ENCODE data around the gene COBL. TPM values are rescaled to one million over a fixed set of nuclear protein-coding genes. Genes with fewer than 3 reads are reported as not detected.

COBL gene
- total and polyA plus RNA-seq, 2 of the 4 experiments (the other 2 are of a cell fraction), result under 0.01 TPM; not detected in 1

- H4K5ac ChIP-seq (ENCODE audit: low read depth, low read length), result no peak overlapping the region
- WGBS, 2 experiments (ENCODE audit: extremely low coverage in 2 of 2, insufficient read length in 1 of 2), result no CpG with 5 or more reads among the region's 3 CpGs
- H4K8ac ChIP-seq (ENCODE audit: low read depth in 2 of 2, low read length in 2 of 2), result no peak overlapping the region
- H3K56ac ChIP-seq (ENCODE audit: extremely low read depth, insufficient read depth, low read length), result no peak overlapping the region
- BruUV-seq (replicated peaks), result no TSS peak
- ChIA-PET CTCF (no interaction called here), POLR2A (ENCODE audit: unreplicated experiment) (no interaction called here)
- in situ Hi-C loops (cut with MboI; ENCODE audit: low sequenced_read_pairs), result no loop called here
- H2BK20ac ChIP-seq (ENCODE audit: low read depth, low read length), result no peak overlapping the region
- H3K4ac ChIP-seq (ENCODE audit: low read depth, low read length), result no peak overlapping the region
- no peaks in the 10 kb centered on the region for H3K79me1 ChIP-seq (ENCODE audit: low read depth in 1 of 2, low read length in 2 of 2)
- H3K4me2 ChIP-seq (ENCODE audit: low read depth, low read length), result no peak overlapping the region
- H2BK120ac ChIP-seq (ENCODE audit: low read depth, low read length), result no peak overlapping the region
- DNase-seq (no peak), ATAC-seq (ENCODE audit: low read depth) (no peak)
- no peak overlapping the region for H4K91ac ChIP-seq (ENCODE audit: insufficient read depth, low read depth, low read length)
- H3K27ac ChIP-seq (ENCODE audit: insufficient read depth, low read length), result no peak overlapping the region
- no peak overlapping the region for H2AFZ ChIP-seq (replicated peaks; ENCODE audit: low read length, poor library complexity)
- H3K27me3 ChIP-seq (ENCODE audit: control insufficient read depth, insufficient read depth, low read length), result no peaks in the 10 kb centered on the region
- no peak overlapping the region for H3K4me3 ChIP-seq (ENCODE audit: insufficient read depth, low read depth, low read length)
- H2AK9ac ChIP-seq (replicated peaks; ENCODE audit: low read depth, low read length, poor library complexity), result no peak overlapping the region
- no peaks in the 10 kb centered on the region for H3K4me1 ChIP-seq (ENCODE audit: control insufficient read depth, insufficient read depth, low read length)
- dilution Hi-C loops (cut with HindIII; ENCODE audit: low sequenced_read_pairs, unreplicated experiment), result no loop called here
- no peaks in the 10 kb centered on the region for H3K9me1 ChIP-seq (ENCODE audit: insufficient read depth, low read length)
- no peaks in the 10 kb centered on the region for H3K36me3 ChIP-seq (ENCODE audit: control insufficient read depth, insufficient read depth, low read length)
- H2AK5ac ChIP-seq (ENCODE audit: low read depth, low read length), result no peak overlapping the region
- no peak overlapping the region for H3K9ac ChIP-seq (ENCODE audit: low read depth, low read length)
- H3K9me3 ChIP-seq (ENCODE audit: control insufficient read depth, insufficient read depth, low read length), result no peaks in the 10 kb centered on the region
- H3K18ac ChIP-seq (ENCODE audit: low read depth, low read length), result no peak overlapping the region
- no peak for TF ChIP-seq MXI1 (IDR thresholded peaks at IDR 0.05; ENCODE audit: borderline replicate concordance, low read depth, low read length)
- no peak for TF ChIP-seq NFE2L2 (IDR thresholded peaks at IDR 0.05; ENCODE audit: low read depth, low read length)
- TF ChIP-seq SMC3 (IDR thresholded peaks at IDR 0.05; ENCODE audit: low read depth, low read length), result no peak
- no peak for TF ChIP-seq MAZ (IDR thresholded peaks at IDR 0.05; ENCODE audit: borderline replicate concordance, low read depth, low read length)
- no peak for TF ChIP-seq RAD21 (IDR thresholded peaks at IDR 0.05; ENCODE audit: low read length)
- TF ChIP-seq CEBPB (IDR thresholded peaks at IDR 0.05; ENCODE audit: low read depth, low read length), result no peak
- no peak for TF ChIP-seq RFX5 (IDR thresholded peaks at IDR 0.05; ENCODE audit: low read depth, low read length)
- TF ChIP-seq BHLHE40 (IDR thresholded peaks at IDR 0.05; ENCODE audit: low read depth, low read length), result no peak
- TF ChIP-seq RCOR1 (IDR thresholded peaks at IDR 0.05; ENCODE audit: insufficient replicate concordance, low read length), result no peak
- TF ChIP-seq CHD1 (IDR thresholded peaks at IDR 0.05; ENCODE audit: low read depth, low read length), result no peak
- no peak for TF ChIP-seq MAFK (IDR thresholded peaks at IDR 0.05; ENCODE audit: low read depth, low read length)
- no peak for TF ChIP-seq ELK1 (IDR thresholded peaks at IDR 0.05; ENCODE audit: borderline replicate concordance, low read depth, low read length)
- TF ChIP-seq USF2 (IDR thresholded peaks at IDR 0.05; ENCODE audit: low read depth, low read length), result no peak
- H2BK5ac ChIP-seq (ENCODE audit: low read depth, low read length, poor library complexity, severe bottlenecking), result no peak overlapping the region
- H2BK15ac ChIP-seq (ENCODE audit: low read depth, low read length), result no peak overlapping the region
- intact Hi-C loops (cut with micrococcal nuclease), result no loop called here
- H3K14ac ChIP-seq (replicated peaks; ENCODE audit: low read depth, low read length), result no peak overlapping the region
- H3K23ac ChIP-seq (ENCODE audit: low read depth, low read length), result no peak overlapping the region
- H4K20me1 ChIP-seq (ENCODE audit: insufficient read depth, low read length), result no peaks in the 10 kb centered on the region
These were observed 63.5 kb downstream of the COBL start for GRCh38 chr7:51253157-51253556.

Data from IMR-90 (cell line).